NCI-H748 (cell line): ENCODE data around the gene TEX36.
"Not testable (repeated sequence)": the region's sequence is repeated elsewhere in the genome, so short reads cannot be mapped to it uniquely, and the experiment has no call there.

Source experiments
- DNase-seq: peaks from one replicate; lab custom pipeline; 2025; ENCODE audit not compliant: unreplicated experiment; lab: John Stamatoyannopoulos, UW

Gene TEX36, protein sequence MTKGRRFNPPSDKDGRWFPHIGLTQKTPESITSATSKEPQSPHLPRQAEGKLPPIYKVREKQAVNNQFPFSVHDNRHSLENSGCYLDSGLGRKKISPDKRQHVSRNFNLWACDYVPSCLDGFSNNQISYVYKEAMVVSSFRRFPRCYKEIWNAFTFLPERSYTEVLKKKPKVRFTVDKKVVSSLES

DNA sequence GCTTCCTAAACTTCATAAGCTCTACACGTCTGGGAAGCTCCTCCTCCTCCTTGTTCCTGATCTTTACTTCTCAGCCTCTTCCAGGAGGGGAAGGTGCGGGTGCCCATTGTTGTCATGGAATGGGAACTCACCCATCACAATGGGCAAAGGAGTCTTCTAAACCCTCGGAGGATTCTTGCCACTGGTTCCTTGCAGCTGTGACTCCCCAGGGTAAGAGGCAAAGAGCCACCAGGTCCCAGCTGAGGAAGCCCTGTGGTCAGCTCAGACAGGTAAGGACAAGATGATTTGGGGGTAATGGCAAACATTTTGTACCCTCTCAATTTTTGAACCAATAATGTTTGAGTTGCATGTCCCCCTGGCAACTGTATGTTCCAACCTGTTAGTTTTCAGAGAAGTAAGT lies at the start of gene TEX36:
Gene TEX36 (minus strand): TSS at position 101 of the 400 bp plus-strand sequence. CDS start 174 bp downstream, outside the sequence.
- no peak for DNase-seq

DNA sequence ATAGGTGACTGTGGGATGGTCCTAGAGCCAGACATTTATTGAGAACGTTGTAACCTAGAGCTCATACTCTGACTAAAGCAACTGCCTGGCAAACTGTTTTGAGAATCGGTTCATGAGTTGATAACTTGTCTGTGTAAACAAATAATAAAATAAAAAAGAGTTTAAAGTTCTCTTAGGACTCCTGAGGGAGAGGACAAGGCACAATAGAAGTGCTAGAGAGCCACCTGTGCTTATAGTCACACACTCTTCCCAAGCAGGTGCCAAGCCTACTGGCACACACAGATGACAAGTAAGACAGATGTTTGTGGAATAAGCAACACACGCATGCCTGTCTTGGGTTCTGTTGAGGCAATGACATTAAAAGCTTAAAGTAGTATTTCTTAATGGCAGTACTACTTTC lies 44.5 kb upstream of the TEX36 start:
- no peak for DNase-seq

DNA sequence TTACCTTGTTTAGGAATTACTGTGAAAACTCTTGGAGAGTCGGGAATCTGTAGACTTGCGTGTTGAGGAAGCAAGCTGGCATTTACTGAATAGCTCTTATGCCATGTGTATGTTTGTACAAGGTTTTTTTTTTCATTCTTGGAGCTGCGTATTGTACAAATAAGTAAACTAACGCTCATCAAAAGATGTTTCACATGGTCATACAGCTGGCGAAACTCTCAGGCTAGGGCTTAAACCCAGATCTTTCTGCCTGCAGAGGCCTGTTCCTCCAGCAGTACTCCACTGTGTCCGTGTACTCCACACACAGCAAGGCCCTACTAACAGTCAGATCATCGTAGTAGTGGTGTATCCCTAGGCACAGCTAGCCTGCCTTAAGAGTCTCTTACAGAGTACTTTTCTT lies 44.0 kb upstream of the TEX36 start:
- no peak for DNase-seq

GRCh38 chr10:125722811-125723210 lies 39.8 kb upstream of the TEX36 start:
- no peak for DNase-seq

DNA sequence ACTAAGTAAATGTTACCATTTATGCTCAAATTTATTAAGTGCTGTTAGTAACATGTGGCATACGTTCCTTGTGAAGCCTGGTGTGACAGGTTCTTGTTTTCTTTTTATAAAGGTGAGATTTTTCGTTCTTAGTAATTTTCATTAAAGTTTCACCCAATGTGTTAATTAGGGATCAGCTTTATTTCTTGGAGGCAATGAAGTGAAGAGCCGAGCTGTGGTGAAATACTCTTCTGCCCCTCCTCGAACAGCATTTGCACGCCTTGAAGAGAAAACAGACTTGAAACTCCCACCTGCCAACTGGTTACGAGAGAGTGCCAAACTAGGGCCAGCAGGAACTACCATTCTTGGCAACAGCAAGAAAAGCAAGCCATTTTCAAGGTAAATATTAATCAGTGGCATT lies 38.1 kb upstream of the TEX36 start:
- DNase-seq = no peak

DNA sequence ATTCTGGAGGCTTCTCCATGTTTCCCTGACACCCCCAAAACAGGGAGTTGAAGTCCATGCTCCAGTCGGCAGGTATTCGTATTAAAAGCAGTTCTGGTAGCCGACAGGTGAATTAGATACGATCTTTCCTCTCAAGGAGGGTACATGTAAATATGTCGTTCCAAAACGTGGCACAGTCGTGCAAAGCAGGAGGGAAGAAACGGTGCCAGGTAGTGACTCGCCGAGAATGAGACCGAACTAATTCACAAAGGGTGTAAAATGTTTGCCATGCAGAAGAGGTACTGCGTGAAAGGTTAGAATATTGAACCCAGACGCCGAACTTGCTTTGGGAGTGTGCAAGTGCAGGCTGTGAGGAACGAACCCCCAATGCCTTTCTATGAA lies 37.0 kb upstream of the TEX36 start:
- no peak for DNase-seq

- peak; percentile 97 for DNase-seq
These were observed 36.4 kb upstream of the TEX36 start, which contains the start of gene EDRF1 for GRCh38 chr10:125719173-125720001. EDRF1 (plus strand) TSS chr10:125719709; CDS start chr10:125719808, 99 bp downstream.

DNA sequence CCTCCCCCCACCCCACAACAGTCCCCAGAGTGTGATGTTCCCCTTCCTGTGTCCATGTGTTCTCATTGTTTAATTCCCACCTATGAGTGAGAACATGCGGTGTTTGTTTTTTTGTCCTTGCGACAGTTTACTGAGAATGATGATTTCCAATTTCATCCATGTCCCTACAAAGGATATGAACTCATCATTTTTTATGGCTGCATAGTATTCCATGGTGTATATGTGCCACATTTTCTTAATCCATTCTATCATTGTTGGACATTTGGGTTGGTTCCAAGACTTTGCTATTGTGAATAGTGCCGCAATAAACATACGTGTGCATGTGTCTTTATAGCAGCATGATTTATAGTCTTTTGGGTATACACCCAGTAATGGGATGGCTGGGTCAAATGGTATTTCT lies 31.8 kb upstream of the TEX36 start:
- DNase-seq = not testable (repeated sequence)

- no peak for DNase-seq
These were observed 28.3 kb upstream of the TEX36 start for GRCh38 chr10:125711110-125711750.

- DNase-seq = no peak
These were observed 26.9 kb upstream of the TEX36 start for GRCh38 chr10:125709553-125710474.

DNA sequence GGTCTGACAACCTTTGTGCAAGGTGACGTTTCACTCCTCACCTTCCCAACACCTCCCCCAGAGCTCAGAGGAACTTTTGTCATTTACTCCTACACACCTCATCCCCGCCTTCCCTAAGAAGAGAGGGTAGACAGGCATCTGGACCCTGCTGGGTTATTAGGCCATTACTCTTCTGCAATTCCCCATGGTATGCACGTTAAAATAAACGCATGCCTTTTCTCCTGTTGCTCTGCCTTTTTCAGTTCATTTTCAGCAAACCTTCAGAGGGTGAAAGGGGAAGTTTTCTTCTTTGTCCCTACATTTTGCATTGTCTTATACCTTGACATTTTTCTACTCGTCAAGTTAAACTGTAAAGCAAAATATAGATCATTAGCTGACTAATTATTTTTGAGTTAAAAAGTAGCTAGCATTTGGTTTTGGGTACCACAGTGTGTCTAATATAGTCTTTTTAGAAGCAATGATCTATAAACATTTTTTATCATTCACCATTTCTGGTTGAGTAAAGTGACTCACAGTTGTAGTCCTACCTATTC lies 26.1 kb upstream of the TEX36 start:
- DNase-seq = no peak

- DNase-seq = no peak
These were observed 24.8 kb upstream of the TEX36 start for GRCh38 chr10:125707541-125708468.

- no peak for DNase-seq
These were observed 17.5 kb upstream of the TEX36 start for GRCh38 chr10:125700355-125700911.

DNA sequence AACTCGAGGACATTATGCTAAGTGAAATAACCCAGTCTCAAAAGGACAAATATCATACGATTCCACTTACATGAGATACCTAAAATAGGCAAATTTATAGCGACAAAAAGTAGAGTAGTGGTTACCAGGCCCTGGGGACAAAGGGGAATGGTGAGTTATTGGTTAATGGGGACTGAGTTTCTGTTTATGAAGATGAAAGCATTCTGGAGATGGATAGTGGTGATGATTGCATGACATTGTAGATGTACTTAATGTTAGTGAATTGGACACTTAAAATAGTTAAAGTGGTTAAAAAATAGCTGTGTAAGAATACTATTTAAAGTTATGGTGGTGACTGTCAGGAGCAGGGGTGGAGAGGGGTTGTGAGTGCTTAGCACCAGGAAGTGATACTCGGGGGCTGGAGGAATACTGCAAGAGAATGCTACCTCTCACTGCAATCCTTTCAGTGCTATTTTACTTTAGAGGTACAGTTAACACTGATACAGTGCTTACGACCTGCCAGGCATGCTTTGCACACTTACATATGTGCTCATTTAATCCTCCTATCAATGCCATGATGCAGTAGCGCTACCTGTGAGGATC lies 16.7 kb upstream of the TEX36 start:
- no peak for DNase-seq

DNA sequence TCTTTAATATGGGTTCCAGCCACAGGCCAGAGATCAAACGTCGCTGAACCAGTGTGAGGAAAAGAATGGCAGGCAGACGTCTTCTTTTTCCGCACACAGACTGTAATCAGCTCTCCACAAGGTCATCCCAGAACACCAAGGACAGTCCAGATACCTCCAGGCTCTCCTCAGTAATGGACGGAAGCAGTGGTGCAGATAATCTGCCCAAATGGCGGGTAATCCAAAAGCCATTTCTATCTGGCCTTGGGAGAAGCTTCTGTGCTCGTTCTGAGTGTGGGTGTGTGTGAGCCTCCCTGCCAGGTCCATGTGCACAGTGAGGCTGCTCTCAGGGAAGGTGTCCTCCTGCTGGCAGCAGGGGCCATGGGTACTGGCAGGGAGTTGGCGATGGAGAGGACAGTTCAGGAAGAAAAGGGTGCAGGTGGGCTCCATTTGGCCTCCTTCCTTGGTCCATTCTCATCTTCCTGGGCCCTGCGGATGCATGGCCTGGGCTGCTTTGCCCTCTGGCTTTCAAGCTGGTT lies 15.6 kb upstream of the TEX36 start:
- no peak for DNase-seq

GRCh38 chr10:125696884-125697283 lies 13.9 kb upstream of the TEX36 start:
- DNase-seq = not testable (repeated sequence)

GRCh38 chr10:125694883-125695282 lies 11.9 kb upstream of the TEX36 start:
- DNase-seq = no peak

- DNase-seq = no peak
These were observed 10.5 kb upstream of the TEX36 start for GRCh38 chr10:125693524-125693847.
